NCI-H526 (cell line): Measurements from ENCODE around the gene MGMT.

Source experiments
- DNase-seq, 2 experiments: peaks; one replicate each; lab custom pipeline; 2025; lab: John Stamatoyannopoulos, UW

MGMT gene

GRCh38 chr10:129589546-129589945, 122.5 kb downstream of the MGMT start:
- no peak for DNase-seq

GRCh38 chr10:129593953-129594352, 126.9 kb downstream of the MGMT start:
- no peak for DNase-seq

GRCh38 chr10:129594811-129595210, 127.8 kb downstream of the MGMT start:
- DNase-seq, result no peak

- DNase-seq, result no peak
Measured at GRCh38 chr10:129598413-129598812, 131.4 kb downstream of the MGMT start.

GRCh38 chr10:129599160-129599559, 132.1 kb downstream of the MGMT start:
- DNase-seq, result no peak

GRCh38 chr10:129601737-129602136, 134.7 kb downstream of the MGMT start:
- DNase-seq, result peak in 1 of 2 experiments; percentile 10

GRCh38 chr10:129602938-129603535, 136.0 kb downstream of the MGMT start:
- DNase-seq, result peak in 1 of 2 experiments; percentile 21

- DNase-seq, result no peak
Measured at GRCh38 chr10:129604333-129605032, 137.4 kb downstream of the MGMT start.

- peak in 1 of 2 experiments; percentile 53 for DNase-seq
Measured at GRCh38 chr10:129605266-129605985, 138.4 kb downstream of the MGMT start.

- peak; percentile 93 to 96 for DNase-seq
Measured at GRCh38 chr10:129605986-129606518, 139.0 kb downstream of the MGMT start.

GRCh38 chr10:129607607-129608109, 140.6 kb downstream of the MGMT start:
- DNase-seq, result no peak

GRCh38 chr10:129608653-129609052, 141.6 kb downstream of the MGMT start:
- DNase-seq, result no peak

- no peak for DNase-seq
Measured at GRCh38 chr10:129609551-129609950, 142.5 kb downstream of the MGMT start.

GRCh38 chr10:129612481-129613109, 145.6 kb downstream of the MGMT start:
- DNase-seq, result no peak

GRCh38 chr10:129613377-129613980, 146.4 kb downstream of the MGMT start:
- no peak for DNase-seq

GRCh38 chr10:129614341-129614740, 147.3 kb downstream of the MGMT start:
- no peak for DNase-seq

- DNase-seq, result no peak
Measured at GRCh38 chr10:129615381-129615780, 148.3 kb downstream of the MGMT start.

GRCh38 chr10:129615921-129616525, 149.0 kb downstream of the MGMT start:
- no peak for DNase-seq

- DNase-seq, result no peak
Measured at GRCh38 chr10:129617768-129618167, 150.7 kb downstream of the MGMT start.

GRCh38 chr10:129621062-129621461, 154.0 kb downstream of the MGMT start:
- DNase-seq, result no peak

GRCh38 chr10:129621693-129622092, 154.7 kb downstream of the MGMT start:
- DNase-seq, result no peak
